NCI-H1417 treated with DMSO at 0.1 percent for 48 hours (cell line): ENCODE results near the gene TSPAN18.

Experiments used
- DNase-seq: peaks from one replicate; lab custom pipeline; 2025; lab: John Stamatoyannopoulos, UW

TSPAN18 gene

DNA sequence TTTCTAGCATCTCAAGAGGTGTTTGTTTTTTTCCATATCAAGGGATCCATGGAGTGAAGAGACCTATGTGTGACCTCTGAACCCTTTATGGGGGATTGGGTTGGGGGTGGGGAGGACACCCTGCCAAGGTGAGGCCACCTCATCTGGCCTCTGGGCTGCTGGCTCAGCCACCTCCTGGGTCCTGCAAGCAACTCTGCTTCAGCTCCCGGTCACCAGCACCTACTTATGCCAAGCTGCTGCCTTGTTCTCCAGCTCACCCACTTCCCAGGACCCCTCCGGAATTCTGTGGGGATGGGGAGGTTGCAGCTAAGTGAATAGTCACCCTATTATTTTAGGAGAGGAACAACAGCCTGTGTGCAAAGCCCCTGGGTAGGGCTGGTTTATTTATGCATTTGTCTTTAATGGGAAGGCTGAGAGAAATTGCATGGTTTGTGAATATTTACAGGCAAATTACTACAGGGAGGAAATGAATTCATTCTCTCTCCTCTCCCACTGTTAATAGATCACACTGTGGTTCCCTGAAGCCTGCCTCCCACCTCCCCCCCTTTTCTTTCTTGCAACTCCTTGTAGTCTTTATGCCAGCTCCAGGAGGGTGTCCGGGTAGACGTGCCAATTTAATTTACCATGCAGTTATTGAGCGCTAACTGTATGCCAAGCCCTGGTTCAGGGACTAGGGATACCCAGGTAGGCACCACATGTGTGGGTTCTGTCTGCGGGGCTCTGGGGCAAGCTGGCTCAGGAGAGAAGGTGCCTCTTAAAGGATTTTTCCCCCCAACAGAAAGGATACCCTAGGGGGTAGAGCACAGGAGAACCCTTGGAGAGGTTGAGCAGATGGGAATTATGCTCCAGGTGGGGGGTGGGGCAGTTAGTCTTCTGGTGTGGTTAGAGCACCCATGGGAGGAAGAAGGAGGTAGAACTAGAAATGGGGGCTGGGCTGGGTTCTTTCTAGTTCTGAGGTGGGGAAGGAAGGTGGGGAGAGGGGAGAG, 50.7 kb downstream of the TSPAN18 start:
- no peak for DNase-seq

DNA sequence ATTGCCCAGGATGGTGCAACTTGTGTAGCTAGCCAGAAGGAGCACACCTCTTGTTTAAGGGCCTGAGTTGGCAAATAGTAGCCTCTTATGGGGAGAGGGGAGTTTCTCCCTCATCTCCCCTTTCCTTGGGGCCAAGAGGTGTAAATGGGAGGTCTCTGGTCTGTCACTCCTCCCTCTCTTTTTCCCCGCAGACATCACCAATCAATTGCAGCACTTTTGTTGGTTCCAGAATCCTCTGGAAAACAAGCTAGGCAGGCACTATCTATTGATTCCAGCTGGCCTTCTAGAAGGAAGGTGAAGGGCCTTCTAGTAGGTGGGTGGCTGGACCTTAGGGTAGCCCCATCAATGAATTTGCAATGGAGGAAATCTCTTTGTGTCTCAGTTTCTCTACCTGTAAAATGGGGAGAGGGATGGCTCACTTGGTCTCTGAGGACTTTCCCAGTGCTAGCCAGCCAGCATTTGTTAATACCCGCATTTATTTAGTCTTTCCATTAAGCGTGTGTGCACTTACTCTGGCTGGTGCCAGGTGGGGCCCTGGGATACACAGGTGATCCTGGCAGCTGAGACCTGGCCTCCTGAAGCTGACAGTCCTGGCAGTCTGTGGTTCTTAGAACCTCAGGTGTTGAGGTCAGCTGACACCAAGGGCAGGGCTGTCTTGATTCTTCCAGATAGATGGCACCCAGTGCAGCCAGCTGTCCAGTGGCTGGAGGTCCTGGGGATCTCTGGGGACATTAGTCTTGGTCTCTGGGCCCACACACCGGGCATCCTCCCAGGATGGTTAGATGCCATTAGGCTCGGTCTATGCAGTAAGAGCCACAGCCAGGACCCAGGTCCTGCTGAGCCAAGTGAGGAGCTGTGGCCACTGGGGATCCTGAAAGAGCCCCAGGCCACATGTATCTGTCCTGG, 51.7 kb downstream of the TSPAN18 start:
- no peak for DNase-seq

GRCh38 chr11:44779736-44780520, 53.2 kb downstream of the TSPAN18 start:
- no peak for DNase-seq

DNA sequence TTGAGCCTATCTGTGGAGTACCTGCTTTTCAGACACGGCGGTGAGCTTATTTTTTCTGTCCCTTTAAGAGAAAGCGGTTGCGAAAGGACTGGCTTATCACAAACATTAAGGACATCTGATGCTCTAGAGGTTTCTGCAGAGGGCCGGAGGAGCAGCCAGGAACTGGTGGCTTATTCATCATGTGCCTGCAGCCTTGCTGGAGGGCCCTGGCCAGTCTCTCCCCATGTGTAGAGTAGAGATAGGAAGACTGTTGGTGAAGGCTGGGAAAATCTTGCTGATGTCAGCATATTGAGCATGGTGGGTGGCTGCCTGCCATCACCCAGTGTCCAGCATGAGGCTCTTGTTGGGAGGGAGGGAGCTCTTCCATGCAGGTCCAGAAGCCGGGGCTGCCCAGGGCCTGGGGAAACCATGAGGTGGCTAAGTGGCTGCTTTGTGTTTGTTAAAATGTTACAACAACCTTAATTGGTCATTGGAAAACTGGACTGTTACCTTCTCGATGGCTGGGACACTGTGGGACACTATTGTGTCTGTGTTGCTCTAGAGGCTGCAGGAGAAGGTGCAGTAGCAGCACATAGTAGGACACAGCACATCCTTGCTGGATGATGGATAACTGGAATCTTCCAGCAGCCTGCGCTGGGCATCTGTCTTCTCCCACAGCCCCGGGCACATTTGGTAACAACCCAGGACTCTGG, 54.3 kb downstream of the TSPAN18 start:
- no peak for DNase-seq

GRCh38 chr11:44781655-44782054, 54.9 kb downstream of the TSPAN18 start:
- no peak for DNase-seq

GRCh38 chr11:44782478-44782877, 55.7 kb downstream of the TSPAN18 start:
- DNase-seq, result no peak

DNA sequence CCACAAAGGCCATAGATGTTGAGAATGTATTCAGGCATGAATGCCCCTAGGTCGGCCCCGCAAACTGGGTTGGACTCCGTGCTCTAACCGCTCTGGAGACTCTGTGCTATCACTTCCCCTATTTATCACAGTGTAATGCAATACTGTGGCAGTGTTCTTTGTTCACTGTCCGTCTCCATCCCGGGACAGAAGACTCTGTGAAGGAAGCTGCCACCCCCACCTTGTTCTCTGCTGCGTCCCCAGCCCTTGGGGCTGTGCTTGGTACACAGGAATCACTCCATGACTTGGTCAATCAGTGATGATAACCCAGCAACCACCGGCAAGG, 57.6 kb downstream of the TSPAN18 start:
- no peak for DNase-seq

GRCh38 chr11:44784851-44785250, 58.1 kb downstream of the TSPAN18 start:
- no peak for DNase-seq

DNA sequence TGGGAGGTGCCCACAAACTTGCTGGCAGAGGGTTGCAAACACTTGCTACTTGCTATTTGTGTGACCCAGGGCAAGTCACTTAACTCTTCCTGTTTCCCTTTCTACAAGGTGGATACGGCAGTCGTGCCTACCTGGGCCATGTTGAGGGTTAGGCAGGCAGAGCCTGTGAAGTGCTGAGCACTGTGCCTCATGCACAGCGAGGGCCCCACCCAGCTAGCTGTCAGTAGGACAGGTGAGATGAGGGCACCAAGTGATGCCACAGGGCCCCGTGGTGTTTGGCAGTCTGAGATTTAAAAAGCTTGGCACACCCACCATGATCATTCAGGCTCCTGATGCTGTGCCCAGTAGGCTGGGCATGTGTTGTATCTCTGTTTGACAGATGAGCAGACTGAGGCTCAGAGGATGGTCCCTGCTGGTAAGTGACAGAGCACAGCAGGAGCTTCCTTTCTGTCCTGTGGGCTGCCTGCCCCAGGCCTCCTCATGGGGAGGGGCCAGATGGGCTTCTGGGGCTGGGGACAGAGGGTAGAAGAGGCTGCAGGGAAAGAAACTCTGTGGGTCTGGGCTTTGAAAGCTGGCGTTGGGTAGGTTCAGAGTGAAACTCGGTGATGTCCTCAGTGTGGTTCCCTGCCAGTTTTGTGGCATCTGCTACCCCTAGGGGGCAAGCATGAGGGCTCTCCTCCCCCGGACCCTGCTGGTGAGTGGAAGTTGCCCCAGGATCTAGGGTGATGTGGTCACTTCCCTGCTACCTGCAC, 59.3 kb downstream of the TSPAN18 start:
- no peak for DNase-seq

GRCh38 chr11:44787070-44787469, 60.3 kb downstream of the TSPAN18 start:
- no peak for DNase-seq

DNA sequence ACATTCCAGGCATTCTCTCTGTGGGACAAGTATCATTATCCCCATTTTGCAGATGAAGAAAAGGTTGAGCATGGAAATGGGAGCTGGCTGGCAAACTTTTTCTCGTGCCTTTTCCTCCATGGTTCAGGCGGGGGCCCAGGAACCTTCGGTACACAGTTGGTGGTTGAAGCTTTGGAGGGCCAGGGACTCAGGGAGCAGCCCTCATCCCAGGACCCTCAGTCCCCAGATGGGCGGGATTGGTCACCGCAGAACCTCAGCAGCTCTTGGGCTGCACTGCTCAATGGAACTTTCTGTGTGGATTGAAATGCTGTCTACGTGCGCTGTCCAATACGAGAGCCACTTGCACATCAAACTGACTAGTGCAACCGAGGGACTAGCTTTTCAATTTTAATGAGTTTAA, 61.2 kb downstream of the TSPAN18 start:
- DNase-seq, result no peak

DNA sequence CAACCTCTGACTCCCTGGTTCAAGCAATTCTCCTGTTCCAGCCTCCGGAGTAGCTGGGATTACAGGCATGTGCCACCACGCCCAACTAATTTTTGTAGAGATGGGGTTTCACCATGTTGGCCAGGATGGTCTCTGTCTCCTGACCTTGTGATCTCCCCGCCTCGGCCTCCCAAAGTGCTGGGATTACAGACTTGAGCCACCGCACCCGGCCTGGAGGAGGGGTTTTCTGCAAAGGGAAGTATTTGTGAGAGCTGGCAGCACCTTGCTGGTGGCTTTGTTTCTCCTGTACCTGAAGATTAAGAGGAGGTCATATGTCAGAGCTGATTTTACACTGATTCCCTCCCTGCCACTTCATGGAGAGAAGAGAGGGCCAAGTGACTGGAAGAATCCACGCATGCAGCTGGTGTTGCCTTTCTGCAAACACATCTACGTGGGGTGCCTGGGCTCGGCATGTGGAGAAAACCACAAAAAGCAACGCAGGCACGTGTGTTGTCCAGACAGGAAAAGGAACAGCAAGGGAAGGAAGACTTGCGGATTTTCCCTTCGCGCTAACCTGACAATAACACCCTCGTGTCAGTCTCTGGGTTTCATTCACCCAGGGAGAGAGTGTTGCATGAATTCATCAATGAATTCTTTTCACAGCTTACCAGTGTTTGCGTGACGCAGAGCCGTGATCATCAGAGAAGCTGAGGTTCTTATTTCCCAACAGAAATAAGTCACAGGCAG, 61.9 kb downstream of the TSPAN18 start:
- no peak for DNase-seq

DNA sequence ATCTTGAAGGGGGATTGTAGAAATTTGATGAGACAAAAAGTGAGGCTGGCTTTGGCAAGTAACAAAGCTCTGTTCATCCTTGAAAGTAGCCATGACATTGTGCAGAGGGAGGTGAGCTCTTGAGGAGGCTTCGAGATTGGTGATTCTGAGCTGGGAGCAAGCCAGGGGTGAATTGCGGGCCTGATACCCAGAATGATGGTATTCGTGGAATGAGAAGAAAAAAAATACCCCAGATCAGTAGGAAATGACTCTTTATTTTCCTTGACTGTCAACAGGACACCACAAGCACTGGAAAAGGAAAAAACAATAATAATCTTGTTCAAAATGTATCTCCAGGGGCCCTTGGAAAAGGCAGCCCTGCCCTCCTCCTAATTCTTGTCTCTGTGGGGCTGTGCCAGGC, 62.7 kb downstream of the TSPAN18 start:
- no peak for DNase-seq

GRCh38 chr11:44790211-44790610, 63.4 kb downstream of the TSPAN18 start:
- no peak for DNase-seq

DNA sequence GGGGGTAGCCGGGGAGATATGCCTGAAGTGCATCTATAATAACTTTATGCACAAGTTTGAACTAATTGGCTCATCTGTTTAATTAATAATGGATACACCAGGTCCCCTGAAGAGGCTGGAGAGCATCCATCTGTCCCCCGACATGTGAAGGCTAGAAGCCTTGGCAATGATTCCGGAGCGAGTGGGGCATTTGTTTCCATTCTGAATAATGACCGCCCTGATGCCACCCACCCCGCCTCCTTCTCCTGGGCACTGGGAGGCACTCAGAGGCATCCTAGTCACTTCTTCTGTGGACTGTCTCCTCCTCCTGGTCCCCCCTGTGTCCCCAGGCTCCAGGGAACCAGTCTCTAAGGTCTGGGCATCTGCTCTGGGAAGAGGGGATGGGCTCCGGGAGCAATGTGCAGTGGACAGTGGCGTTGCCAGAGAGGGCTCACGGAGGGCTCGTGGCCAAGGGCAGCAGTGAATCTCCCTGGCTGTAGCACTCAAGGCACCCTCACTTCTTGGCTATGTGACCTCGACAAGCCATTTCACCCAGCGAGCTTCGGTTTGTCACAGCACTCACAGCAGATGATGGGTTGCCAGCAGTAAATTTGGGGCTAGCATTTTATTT, 64.7 kb downstream of the TSPAN18 start:
- no peak for DNase-seq

GRCh38 chr11:44792171-44792570, 65.4 kb downstream of the TSPAN18 start:
- no peak for DNase-seq

DNA sequence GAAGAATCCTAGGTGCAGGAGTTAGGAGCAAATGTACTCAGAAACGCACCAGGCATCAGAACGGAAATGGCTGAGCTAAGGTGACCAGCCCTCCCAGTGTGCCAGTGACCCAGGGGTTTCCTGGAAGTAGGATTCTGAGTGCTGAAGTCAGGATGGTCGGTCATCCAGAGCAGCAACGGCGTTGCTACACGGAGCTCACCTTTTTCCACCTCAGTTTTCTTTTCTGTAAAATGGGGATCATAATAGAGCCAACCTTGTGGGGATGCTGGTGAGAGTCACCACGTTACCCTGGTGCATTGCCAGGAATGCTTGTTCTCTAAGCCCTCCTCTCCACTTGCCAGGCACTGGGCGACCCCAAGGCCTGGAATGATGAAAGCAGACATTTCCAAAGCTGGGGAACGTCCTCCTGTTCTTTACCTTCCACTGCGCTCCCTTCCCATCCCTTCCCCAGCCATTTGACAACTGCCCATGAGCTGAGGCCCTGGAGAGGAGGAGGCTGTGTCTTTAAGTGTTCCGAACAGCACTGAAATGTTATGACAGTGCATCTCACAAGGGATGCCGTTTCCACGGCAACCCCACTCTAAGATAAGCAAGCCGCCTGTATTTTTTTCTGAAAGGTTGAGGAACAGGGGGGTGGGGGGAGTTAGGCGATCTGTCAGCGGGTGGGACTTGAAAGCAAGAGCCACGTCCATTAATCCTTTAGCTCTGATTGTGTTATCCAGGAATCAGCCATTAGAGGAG, 66.8 kb downstream of the TSPAN18 start:
- no peak for DNase-seq

DNA sequence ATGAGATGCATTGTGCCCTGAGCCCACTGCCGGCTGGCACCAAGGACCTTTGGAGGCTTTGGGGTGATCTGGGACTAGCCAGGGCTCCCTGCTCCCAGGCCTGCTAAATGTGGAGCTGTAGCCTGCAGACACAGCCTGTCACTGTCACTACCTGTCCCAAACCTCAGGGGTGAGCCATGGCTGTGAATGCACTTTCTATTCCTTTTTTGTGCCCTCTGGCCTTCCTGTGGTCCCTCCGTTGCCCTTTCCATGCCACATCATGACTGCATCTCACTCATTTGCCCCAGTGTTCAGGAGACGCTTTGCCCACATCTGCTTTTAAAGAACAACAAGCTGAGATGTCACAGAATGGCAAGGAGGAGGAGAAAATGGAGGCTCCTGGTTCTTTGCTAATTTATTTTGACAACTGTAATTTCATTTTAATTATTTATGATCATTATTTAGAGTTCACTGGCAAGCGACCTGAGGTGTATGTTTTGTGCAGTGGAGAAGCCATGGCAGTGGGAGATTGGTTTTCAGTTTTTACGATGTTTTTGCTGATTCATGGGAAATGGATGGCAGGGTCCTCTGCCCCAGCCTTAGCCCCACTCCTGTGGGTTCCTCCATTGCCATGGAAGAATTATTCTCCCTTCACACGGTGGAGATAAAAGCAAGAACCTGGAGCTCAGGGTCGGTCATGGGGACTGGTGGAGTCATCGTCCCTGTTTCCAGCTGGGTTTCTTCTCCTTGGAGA, 69.2 kb downstream of the TSPAN18 start:
- no peak for DNase-seq
